GM12874 (cell line): ENCODE results near the gene TRDMT1.

ENCODE experiments used
- TF ChIP-seq, protein P1 (sequence below): IDR thresholded peaks from 2 replicates; pipeline ENCODE4 v1.5.1; 2011; ENCODE audit warnings: low read depth, mild to moderate bottlenecking, control low read depth, low read length, moderate library complexity; ENCODE audit not compliant: insufficient read depth

TRDMT1 gene

DNA sequence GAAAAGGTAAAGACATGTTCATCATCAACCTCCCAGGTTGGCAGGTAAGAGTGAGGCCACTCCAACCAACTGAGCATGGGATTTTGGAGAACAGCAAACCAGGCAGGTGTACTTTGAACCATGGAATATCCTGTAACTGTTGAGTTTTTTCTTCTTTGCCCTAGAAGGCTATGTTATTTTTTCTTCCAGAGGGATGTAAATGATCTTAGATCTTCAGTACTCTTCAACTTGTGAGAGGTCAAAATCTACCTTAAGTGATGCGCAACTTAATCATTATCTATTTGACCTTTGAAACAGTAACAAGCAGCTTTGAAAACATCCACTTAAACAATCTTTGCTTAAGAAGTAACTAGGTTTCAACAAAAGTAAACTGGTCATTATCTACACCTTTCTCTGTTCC lies 71.7 kb downstream of the TRDMT1 start, which contains the start of gene CUBN:
CUBN (minus strand) TSS at position 71 of the 400 bp plus-strand sequence; CDS start at position 25, 46 bp downstream.
- TF ChIP-seq, protein P1, sequence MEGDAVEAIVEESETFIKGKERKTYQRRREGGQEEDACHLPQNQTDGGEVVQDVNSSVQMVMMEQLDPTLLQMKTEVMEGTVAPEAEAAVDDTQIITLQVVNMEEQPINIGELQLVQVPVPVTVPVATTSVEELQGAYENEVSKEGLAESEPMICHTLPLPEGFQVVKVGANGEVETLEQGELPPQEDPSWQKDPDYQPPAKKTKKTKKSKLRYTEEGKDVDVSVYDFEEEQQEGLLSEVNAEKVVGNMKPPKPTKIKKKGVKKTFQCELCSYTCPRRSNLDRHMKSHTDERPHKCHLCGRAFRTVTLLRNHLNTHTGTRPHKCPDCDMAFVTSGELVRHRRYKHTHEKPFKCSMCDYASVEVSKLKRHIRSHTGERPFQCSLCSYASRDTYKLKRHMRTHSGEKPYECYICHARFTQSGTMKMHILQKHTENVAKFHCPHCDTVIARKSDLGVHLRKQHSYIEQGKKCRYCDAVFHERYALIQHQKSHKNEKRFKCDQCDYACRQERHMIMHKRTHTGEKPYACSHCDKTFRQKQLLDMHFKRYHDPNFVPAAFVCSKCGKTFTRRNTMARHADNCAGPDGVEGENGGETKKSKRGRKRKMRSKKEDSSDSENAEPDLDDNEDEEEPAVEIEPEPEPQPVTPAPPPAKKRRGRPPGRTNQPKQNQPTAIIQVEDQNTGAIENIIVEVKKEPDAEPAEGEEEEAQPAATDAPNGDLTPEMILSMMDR, result no peak

DNA sequence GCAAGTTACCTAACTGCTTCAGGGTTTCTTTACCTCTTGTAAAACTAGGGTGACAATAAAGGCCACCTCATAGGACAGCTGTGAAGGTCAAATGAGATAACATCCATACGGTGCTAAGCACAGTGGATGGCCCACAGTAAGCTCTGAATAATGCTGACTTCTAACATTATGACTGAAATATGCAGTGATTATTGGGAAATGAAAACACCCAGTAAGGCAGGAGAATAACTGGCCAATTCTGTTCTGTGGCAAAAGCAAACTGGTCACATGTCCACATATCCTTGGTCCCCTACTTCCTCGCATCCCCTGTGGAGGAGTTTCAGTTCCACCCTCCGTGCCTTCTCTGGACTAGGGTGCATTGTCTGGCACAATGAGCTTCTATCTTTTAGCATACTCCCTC lies 73.2 kb downstream of the TRDMT1 start:
- TF ChIP-seq, protein P1, result no peak

DNA sequence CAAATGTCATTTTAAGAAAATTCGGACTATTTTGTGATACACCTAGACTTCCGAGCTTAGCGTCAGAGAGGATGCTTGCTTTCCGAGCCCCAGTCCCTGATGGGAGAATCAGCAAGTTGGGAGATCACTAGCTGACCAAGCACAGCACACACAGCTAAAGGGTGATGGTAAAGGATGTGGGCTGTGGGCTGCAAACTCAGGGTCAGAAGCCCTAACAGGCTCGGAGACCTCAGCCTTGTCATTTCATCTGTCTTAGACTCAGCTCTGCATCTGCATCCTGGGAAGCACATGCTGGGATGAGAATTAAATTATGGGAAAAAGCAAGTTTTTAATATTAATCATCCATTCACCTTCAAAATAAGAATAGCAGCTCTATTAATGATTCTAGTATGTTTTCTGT lies 75.1 kb downstream of the TRDMT1 start:
- TF ChIP-seq, protein P1, result no peak

DNA sequence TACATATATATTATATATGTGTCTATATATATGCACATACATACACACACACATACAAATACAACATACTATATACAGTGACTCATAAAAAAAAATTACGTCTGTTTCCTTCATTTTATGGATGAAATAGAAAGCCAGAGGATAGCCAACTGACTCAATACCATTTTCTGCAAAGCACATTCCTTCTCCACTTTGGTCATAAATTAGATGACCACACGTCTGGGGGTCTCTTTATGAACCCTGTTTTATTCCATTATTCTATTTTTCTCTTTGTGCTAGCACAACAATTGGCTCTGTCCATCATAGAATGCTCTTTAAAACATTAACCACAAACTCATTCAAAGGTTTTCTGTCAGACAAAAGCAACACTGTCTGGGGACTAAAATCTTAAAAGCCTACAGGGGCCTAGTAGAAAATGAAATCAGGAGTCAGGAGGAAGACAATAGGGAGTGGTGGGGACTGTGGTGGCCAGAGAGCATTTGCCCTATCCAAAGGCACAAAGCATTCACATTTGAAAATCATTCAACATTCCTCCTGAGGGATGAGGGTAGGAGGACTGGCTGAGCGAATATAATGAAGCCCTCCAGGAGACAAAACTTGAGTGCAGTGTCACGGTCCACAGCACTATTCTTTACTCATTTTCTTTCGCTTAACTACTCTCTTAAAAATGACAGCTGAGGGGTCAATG lies 76.1 kb downstream of the TRDMT1 start:
- TF ChIP-seq, protein P1, result no peak

DNA sequence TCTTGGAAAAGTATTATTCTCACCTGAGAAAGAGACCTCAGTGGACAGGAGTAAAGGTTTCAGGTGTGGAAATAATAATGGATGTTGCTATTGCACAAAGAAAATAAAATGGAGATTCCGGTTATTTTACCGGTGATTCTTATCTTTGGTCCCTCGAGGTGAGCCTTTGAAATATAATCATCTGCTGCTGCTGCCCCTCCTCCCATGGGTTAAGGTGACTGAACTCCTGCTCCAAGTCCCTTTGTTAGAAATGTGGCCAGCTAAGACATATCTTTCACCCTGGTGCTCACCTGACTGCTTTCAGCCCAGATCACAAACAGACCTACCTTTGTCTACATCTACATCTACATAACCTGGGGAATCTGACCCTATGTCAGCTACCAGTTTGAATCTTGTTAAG lies 77.5 kb downstream of the TRDMT1 start:
- TF ChIP-seq, protein P1, result no peak

DNA sequence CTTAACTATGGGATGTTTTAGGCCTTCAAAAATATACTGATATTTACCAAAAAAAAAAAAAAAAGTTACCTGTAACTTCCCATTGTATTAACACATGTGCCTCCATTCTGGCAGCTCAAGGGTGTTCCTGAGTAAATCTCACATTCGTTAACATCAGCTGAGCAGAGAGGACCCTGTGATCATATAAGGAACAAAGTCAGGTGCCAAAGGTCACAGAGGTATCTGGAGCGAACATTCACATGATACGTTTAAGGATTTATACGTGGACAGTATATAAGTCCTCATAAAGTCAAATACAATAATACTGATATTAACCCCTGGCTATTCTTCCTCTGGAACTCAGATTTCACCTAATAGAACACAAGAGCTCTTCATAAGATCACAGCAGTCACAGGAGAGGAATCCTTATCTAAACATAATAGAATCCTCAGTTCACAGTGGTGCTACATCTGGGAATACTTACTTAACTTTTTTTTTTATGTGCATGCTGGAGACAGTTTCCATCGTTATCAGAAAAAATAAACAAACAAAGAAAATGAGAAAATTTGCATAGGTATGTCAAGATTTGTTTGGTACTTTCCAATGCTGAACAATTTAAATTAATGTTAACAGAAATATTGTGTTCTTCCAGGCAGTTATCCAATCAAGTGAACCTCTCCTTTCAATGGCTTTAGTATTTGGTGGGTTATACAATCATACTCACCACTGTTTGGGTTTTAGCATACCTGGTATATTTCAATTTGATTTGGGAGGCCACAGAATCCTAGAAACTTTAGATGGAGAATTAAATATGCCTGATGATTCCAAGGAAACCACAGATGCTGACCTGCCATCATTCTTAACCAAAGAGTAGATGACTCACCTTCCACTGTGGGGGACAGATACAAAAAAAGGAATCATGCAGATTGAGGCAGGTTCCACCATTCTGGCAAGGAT lies 78.5 kb downstream of the TRDMT1 start:
- TF ChIP-seq, protein P1, result no peak

DNA sequence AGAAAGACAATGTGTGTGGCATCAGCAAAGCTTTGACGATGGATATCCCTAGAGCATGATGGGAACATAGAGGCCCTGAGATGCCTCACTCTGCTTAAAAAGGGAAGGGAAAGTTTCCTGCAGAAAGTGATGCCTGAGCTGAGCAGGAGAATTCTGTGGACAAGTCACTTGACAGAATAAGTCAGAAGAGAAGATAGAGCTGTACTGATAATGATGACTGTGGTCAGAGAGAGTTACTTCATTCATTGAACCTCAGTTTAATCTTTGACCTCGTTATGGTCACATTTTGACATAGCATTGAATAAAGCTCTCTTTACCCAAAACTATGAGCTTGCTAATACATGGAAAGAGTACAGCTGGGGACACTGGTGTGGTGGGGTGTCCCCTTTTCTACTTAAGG lies 79.4 kb downstream of the TRDMT1 start:
- TF ChIP-seq, protein P1, result no peak
